CD4-positive, alpha-beta T cell treated with Interleukin-1 beta for 1 hour (primary cell): ENCODE measurements around the gene ALDH3A2.

Source experiments
- DNase-seq, 2 donors: peaks; one replicate each; pipeline ENCODE4 v3.0.0-alpha.2; 2020 to 2022

The ALDH3A2 gene

DNA sequence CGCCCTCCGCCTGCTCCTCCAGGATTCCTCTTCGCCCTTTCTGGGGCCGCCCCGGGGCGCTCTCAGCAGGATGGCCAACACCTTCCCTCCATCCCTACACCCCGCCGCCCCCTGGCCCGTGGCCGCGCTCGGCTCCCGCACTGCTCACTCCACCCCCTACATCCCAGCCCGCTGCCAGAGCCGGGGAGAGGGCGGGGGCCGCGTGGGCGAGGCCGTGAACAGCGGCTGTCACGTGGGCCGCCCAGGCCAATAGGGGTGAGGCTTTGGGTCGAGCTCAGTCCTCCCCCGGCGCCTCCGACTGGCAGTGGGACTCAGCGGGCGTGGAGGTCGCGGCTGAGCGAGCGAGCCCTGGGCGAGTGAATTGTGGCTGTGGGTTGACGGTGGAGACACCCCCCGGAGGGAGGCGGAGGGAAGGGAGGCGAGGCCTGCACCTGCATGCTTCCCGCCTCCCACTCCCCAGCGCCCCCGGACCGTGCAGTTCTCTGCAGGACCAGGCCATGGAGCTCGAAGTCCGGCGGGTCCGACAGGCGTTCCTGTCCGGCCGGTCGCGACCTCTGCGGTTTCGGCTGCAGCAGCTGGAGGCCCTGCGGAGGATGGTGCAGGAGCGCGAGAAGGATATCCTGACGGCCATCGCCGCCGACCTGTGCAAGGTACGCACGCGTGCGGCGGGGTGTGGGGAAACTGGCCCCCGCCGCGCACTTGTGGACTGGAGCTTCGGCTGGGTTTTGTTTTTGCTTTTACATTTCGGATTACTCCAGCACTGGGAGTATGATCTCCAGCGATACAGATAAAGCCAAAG is at the start of gene ALDH3A2:
ALDH3A2 (plus strand) TSS at position 277 of the 799 bp plus-strand sequence; CDS start at position 498, 221 bp downstream.
- DNase-seq, result peak; percentile 93

DNA sequence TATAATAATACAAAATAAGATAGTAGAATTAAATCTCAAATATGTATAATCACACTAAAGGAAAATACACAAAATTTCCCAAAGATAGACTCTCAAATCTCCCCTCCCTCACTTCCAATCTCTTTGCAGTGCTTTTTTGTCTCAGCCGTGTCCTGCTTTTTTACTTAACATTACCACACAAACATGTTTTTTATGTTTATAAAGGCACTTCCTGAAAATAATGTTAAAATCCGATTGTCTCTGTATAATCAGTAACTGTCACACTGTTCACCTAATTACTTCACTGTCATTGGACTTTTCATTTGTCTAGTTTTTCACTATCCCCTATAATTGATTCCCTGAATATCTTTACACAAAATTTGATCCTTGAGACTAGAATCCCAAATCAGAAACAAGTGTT is 38.2 kb upstream of the ALDH3A2 start:
- DNase-seq, result no peak

DNA sequence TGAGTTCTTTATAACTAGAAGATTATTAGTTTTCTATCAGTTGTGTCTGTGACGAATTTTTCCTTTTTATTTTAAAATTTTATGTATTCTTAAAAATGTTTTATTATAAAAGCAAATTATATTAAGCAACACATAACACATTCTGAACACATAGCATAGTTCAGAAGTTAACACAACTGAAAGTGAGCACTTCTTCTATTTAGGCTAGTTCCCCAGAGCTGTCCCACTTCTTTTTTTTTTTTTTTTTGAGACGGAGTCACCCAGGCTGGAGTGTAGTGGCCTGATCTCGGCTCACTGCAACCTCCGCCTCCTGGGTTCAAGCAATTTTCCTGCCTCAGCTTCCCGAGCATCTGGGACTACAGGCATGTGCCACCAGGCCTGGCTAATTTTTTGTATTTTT is 37.7 kb upstream of the ALDH3A2 start:
- no peak for DNase-seq

DNA sequence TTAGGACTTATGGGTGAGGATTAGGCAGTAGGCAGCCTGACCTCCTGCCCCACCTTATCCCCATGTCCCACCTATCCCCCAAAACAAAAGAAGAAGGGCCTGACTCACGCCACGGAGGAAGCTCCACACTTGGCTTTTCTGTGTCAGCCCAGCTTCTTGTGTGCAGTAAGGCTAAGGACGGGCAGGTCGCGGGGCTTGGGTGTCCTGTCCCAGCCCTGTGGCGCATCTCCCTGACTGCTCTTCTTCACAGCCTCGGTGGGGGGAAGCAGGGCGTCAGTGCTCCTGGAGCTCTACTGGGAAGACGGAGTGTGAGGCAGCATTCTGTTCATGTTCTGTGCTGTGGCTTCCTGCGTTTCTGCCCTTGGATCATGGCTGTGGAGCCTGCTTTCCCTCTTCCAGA is 34.6 kb upstream of the ALDH3A2 start:
- DNase-seq, result no peak

DNA sequence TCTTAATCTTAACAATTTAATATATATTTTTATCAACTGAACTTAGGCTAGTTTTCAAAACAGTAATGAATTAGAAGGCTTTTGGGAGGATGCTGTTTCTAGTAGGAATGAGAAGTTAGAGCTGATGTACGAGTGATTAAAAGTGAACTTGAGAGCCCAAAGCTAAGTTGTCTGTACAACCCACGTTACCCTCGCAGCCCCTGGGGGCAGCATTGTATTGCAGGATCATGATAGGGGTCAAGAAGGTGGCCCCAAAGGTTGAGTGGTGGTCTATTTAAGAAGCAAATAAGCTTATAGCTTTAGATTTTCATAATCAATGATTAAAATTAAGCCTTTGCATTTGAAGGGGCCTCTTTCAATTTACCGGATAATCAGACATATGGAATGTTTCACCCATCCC is 33.7 kb upstream of the ALDH3A2 start:
- no peak for DNase-seq

DNA sequence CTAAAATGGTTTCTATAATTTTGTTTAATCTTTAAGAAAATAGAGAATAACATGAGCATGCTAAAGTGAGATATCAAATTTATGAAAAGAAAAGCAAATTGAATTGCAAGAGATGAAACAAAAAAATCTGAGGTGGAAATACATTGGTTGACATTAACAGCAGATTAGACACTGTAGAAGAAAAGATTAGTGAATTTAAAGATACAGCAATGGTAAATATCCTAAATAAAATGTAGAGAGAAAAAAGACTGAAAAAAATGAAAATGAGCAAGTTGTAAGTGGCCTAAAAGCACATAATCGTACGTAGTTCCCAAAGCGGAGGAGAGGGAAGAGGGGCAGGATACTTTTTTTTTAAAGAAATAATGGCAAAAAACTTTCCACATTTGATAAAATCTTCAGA is 30.5 kb upstream of the ALDH3A2 start:
- no peak for DNase-seq

DNA sequence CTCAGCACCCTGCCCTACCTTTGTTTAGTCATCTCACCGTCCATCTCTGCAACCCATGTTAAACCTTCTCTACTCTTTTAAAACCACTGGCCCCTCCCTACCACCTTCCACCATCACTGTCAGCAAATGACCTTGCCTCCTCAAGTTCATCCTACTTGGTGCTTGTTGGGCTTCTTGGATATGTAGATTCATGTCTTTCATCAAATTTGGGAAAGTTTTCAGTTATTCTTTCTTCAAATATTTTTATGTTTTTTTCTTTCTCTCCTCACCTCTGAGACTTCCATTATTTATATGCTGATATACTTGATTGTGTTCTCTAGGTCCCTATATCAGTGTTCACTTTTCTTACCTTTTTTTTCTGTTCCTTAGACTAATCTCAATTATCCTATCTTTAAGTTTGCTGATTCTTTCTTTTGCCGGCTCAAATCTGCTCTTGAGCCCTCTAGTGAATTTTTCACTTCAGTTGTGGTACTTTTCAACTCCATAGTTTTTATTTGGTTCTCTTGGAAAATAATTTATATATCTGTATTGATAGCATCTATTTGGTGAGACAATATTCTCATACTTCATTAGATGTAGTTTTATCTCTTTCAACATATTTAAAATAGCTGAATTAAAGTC is 28.7 kb upstream of the ALDH3A2 start:
- no peak for DNase-seq

DNA sequence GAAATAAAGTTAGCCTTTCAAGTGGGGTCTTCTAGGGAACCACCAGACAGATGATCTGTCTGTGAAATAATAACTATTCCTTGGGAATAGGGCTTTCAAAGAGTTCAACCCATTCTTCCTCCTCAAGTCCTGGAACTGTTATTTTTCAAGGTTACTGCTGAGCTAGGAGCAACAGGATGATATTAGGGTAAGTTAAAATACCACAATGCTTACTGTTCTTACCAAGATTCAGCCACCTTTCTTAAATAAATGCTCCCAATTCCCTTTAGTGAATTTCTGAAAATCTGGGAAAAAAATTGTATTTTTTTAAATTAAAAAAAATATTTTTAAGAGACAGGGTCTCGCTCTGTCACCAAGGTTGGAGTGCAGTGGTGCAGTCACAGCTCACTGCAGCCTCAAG is 26.9 kb upstream of the ALDH3A2 start:
- DNase-seq, result no peak

DNA sequence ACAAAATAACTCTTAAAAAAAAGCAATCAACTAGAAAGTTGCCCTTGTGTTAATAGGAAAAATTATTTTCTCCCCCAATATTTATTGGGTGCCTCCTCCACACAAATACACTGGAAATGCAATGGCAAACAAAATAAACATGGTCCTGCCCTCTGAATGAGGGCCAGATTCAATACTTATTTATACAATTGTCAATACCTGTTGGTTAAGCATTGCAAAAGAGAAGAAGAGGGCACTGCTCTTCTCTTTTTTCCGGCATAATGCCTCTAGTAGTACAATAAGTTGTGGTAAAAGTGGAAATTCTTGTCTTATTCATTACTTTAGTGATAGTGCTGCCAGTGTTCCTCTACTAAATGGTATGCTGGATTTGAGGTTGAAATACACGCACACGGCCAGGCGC is 22.5 kb upstream of the ALDH3A2 start:
- no peak for DNase-seq

DNA sequence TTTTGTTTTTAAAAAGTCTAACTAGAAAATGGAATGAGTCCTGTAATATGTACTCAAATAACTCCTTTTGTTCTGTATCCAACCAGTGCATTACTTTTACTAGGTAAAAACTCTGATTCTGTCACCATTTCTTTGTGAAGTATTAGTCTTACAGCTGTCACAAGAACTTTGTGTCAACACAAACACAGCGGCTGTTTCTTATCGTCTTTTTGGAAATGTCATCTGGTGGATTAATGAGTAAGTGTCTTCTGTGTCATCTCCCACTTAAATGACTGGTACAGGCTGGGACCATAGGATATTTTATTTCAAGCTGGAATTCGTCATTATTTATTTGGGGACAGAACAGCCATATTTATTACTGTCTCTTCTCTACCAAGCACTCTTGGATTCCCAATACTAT is 19.1 kb upstream of the ALDH3A2 start:
- no peak for DNase-seq

DNA sequence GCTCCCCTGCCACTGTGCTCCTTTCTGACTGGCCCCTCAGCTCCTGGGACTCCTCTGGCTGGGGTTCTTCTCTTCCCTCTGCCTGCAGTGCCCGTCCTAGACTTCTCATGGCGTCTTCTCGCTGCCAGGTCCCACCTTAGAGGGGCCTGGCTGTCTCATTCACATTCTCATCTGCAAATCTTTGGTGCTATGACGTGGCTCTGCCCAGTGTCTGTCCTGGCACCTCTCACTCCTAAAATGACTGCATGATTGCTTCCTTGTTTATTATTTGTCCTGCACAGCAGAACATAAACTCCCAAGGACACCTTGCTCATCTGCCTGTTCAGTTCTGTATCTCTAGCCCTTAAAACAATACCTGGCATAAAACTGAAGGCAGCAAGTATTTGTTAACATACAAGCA is 18.5 kb upstream of the ALDH3A2 start:
- no peak for DNase-seq

DNA sequence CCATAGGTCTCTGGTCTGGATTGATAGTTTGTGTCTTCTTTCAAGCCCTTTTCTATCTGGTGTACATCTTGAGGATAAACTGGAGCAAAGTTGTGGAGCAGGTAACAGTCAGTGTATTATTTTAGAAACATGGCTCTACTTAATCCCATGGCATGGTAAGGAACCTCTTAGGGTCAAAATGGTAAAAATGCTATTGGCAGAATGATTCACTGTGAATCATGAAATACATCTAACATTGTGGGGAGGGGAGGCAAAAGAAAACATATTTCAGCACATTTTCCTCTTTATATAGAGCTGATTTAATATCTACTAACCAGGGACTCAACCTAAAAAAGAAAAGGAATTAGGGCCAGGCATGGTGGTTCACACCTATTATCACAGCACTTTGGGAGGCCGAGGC is 17.9 kb upstream of the ALDH3A2 start:
- no peak for DNase-seq

DNA sequence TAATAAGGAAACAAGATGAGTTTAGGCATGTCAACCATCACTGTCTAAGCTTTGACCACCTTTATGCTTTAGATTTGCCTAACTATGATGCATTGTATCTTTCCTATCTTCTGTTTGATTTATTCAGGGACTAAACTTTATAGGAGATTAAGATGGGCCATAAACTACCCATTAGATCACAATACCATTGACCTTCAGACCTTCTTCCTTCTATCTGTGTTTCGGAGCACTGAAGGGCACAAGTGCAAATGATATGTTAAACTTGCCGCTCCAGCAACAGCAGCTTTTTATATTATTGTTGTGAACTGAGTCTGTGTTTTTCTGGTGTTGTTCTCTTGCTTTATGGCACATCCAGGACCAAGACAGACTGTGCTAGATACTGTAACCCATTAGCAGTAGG is 16.6 kb upstream of the ALDH3A2 start:
- DNase-seq, result no peak

DNA sequence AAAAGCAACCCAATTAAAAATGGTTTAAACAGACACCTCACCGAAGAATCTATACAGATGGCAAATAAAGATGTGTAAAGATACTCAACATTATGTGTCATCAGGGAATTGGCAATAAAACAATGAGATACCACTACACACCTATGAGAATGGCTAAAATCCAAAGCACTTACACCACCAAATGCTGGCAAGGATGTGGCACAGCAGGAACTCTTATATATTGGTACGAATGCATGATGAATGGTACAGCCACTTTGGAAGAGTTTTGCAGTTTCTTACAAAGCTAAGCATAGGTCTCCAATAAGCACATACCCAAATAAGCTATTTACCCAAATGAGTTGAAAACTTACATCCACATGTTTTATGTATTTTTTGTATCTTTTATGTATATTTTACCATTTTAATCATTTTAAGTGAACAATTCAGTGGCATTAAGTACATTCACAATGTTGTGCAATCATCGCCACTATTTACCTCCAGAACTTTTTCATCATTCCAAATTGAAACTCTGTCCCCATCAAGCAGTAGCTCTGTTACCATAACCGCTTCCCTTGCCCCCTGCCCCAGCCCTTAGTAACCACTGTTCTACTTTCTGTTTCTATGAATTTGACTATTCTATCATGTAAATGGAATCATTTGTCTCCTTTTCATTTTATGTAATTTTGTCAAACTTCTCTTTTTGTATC is 6.7 kb upstream of the ALDH3A2 start:
- DNase-seq, result no peak

DNA sequence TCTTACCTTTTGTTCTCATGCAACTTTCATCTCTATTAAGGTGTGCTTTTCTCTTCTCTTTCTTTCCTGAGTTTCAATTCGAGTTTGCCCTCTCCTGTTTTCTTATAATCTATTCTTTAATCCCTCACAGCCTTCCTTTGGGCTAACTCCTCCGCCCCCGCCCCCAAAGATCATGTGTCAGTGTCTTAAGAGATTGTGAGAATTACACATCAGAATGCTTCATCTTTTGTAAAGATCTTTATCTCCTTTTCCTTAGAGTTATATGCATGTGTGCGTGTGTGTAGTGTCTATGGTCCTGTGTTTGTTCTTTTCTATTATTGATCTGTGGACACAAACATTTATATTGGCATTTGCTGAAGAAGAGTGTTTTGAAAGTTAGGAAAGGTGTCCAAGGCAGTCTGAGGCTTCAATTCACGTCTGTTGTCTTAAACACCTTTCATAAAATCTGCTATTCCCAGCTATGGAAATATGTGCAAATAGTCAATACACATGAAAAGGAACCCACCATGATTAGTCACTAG is 6.1 kb upstream of the ALDH3A2 start:
- DNase-seq, result no peak

DNA sequence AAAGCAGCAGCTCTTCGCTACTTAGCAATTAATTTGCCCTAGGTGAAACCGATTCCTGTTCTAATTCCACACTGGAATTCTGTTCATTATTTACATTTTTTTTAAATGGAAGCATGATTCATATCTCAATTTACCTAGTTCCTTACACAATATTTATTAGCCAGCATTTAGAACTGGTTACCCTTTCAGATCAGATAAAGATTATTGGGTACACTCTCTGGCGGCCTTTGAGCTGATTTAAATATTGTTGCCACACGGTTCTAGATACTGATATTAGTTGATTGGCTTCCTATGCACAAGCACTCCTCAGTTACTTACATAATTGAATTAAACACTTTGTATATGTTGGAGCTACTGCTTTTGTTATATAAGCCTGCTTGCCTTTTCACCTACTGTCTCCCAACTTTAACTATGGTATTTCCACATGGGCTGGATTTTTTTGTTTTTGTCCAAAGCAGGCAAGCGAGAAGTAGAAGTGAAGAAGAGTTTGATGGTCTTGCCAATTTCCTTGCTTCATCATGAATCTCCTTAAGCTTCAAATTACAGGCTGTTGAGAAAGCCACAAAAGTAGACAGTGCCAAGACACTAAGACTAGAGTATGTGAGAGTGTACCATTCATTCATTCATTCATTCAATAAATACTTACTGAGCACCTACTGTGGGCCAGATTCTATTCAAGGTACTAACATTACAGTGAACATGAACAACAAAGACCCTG is 3.9 kb upstream of the ALDH3A2 start:
- no peak for DNase-seq

DNA sequence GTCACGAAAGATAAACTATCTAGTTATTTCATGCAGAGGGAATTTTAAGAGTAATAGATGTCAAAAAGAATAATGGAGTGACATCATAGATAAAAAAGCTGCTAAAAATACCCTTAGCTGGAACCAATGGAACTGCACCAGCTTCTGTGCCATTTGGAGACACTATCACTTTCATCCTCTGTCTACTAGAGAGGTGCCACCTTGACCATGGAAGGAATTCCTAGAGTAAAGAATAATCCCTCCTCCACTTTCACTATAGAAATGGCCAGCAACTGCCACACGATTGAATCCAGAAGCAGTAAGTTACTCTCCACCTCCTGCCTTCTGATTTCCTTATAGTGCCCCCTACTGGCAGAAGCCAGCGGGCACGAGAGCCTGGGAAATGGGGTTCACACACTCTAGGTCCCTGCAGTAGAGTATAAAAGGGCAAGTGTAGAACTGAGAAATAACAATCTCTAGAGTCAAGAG is 2.8 kb upstream of the ALDH3A2 start:
- peak; percentile 47 to 68 for DNase-seq

DNA sequence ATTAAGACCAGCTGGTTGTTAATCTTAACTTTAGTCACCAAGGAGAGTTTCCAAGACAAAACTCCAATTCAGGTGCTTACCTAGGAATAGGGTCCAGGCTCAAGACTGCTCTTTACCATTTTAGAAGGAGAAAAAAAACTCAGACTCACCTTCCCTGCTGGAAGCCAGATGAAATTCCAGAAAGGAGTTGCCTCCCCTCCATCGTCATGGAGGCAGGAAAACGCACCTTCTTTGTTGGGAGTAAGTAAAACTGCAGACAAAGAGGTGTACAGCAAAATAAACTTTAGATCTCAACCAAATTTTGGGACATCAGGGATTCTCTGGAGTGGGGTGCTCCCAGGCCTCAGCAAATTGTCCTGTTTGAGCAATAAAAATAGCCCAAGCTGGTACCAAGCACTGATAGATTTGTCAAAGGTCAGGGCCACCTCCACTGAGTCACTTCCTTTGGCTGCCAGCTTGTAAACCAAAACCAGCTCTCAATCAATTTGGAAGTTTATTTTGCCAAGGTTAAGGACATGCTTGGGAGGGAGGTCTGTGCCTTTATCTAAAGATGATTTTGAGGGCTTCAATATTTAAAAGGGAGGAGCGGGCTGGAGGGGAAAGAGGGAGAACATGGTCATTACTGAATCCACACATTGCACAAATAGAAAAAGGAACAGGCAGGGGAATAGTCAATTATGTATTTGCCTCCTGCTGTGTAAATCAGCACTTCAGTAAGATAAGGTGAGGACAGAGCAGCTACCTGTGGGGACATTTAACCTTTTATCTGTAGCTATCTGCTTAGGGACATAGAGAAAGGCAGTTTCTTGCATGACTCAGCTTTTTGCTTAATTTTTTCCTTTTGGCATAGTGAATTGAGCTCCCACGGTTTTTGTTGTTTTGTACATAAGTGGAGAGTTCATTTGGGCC is 1.5 kb upstream of the ALDH3A2 start:
- DNase-seq, result no peak

DNA sequence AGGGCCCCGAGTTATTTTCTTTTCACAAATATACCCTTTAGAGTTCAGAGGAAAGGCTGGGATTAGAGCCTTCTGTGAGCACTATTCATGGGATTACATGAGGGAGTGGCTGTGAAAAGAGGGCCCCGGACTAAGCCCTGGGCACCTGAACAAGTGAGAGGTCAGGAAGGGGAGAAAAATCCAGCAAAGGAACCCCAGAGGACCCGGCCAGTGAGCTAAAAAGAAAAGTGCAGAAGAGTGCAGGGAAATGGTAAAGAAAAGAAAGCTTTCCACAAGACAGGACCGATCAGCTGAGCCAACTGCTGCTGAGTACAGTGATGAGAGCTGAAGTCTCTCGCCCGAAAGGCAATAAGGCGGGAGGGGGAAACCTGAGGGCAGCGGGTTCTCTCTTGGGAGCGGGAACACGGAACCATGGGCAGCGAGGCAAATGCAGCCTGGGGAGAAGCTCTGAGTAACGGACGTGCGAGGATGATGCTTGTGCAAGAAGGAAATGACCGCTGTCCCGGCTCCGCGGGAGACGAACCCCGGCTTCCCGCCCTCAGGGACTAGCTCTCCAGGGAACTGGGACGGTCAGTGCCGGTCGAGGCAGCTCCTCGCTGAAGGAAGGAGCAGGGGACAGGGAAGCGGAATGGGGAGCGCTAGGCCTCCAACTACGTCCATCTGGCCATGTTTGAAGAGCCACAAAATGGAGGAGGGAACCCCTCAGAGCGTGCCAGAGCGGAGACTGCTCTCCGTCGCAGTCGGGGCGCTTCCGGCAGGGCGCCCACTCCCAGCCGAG is 665 bp upstream of the ALDH3A2 start:
- DNase-seq, result peak in 1 of 2 donors; percentile 58

DNA sequence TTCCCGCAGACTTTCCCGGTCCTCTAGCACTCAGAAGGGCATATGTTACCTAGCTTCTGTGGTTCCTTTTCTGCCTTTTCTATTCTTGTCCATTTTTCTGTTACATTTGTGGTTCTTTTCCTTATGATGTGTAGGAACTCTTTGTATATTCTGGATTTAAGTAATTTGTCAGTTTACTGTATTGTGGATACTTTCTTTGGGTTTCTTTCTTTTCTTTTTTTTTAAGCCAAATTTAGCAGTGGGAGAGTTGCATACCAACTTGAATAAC is 657 bp downstream of the ALDH3A2 start:
- no peak for DNase-seq

DNA sequence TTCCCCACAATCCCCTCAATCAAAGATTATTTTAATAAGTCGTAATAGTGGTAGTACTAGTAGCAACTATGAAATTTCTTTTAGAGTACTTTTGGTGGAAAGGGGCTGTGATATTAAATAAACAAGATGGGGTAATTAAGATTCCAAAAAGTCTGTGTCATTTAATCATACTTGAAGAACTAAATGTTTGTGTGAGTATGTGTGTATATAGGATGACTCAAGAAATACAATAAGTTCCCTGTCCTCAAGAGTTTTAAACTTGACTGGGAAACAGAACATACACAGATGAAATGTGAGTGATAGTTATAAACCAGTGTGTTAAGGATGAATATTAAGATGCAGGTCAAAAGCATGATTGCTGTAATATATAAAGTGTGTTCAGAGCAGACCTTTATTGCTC is 2.3 kb downstream of the ALDH3A2 start:
- no peak for DNase-seq
